HG03439 (cell line): ENCODE measurements around the gene PDIA6.
"Not testable (repeated sequence)": the region's sequence is repeated elsewhere in the genome, so short reads cannot be mapped to it uniquely, and the experiment has no call there.

Experiments
- ATAC-seq: cut with Tn5 transposase; IDR thresholded peaks from one replicate; pipeline ENCODE4 v1.9.1; 2021; ENCODE audit warnings: mild to moderate bottlenecking, moderate library complexity; ENCODE audit not compliant: unreplicated experiment

The PDIA6 gene

DNA sequence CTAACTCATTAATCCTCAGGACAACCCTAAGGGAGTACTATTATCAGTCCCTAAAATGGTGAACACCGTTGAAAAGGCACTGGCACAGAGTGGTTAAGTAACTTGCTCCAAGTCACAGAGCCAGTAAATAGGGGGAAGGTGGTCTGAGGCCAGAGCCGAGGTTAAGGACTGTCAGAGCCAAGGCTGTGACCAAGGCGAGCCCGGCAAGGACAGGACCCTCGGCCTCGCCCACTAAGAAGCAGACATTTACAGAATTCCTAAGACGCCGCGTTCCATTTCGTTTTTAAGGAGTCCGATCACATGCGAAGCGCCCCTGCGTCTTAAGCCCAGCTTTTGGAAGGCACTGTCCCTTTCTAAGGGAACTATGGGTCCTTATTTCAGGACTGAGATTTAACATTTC, 1.1 kb downstream of the PDIA6 start:
- ATAC-seq = no peak

DNA sequence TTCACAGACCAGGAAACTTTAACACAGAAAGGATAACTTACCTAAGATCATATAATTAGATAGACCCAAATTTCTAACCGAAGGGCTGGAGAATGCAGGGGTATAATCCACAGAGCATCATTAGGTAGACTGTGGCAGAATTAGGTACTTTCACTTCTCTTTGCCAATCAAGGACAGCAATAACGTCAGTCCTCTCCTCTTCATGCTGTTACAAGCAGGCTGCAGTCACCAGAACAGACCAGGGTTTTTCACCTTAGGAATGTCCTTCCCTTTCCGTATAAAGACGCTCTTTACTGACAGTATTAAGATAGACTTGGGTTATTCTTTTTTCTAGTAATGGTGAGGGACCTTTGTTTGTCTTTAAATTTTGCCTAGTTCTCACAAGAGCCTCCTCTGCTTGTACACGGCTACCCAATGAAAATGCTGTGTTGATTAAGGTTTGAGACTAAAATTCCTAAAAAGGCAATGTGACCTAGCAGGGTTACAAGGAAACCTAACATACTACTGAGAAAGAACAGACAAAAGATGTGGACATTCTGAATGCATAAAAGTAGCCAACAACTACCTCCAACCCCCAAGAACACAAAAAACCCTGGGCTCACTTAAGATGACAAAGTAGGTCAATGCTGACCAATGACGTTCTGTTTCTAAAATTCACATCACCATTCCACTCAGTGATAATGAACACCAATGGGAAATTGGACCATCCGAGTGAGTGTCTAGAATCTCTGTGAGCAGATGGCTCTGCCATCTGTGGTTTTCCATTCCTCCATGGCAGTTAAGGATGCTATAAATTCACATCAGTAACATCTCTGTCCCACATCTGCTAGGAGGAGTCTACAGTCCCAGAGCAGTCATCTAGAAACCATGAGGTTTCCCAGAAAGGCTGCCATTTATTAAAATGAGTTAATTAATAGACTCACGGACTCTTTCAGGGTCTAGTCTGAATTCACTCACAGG, 2.1 kb downstream of the PDIA6 start:
- ATAC-seq = peak; percentile 21

DNA sequence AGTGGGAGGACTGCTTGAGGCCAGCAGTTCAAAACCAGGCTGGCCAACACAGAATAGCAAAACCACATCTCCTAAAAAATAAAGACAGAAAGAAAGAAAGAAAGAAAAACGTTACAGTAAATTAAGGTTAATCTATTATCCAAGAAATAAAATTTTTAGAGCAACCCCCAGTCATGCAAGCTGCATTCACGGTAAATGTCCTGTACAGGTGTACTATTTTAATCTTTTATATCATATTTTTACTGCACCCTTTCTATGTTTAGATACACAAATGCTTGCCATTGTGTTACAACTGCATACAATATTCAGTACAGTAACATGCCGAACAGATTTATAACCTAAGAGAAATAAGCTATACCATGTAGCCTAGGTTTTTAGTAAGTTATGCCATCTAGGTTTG, 6.0 kb downstream of the PDIA6 start:
- no peak for ATAC-seq

- not testable (repeated sequence) for ATAC-seq
These were observed 6.6 kb downstream of the PDIA6 start for GRCh38 chr2:10805990-10806389.

DNA sequence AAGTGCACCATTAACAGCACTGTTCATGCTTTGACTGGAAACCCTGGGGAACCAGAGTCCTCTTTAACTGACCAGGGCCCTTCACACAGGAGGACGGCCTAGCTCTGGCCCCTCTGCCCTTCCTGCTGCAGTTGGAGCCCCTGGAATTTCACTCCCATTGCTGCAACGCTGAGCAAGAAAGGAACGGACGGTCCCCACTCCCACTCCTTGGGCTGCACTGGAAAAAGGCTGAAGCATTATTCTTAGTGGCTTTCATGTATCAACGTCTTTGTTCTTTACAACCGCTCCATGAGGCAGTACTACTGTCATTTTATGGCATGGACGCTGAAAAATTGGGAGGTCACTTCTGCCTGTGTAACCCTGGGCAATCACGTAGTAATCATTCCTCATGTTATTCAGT, 9.9 kb downstream of the PDIA6 start:
- no peak for ATAC-seq

DNA sequence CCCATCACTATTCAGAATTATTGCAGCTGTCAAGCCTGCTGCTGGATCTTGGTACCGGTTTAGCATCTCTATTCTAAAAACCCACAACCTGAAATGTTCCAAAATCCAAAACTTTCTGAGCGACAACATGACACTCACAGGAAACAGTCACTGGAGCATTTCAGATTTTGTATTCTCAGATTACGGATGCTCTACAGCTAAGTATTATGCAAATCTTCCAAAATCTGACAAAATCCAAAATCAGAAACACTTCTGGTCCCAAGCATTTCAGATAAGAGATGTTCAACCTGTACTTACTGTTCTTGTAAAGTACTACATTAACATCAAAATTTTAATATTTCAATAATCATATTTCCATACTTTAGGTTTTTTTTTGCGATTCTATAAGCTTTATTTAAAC, 12.4 kb downstream of the PDIA6 start:
- no peak for ATAC-seq

GRCh38 chr2:10798783-10799182, 13.8 kb downstream of the PDIA6 start:
- no peak for ATAC-seq

- no peak for ATAC-seq
These were observed 15.9 kb downstream of the PDIA6 start for GRCh38 chr2:10796703-10797102.

DNA sequence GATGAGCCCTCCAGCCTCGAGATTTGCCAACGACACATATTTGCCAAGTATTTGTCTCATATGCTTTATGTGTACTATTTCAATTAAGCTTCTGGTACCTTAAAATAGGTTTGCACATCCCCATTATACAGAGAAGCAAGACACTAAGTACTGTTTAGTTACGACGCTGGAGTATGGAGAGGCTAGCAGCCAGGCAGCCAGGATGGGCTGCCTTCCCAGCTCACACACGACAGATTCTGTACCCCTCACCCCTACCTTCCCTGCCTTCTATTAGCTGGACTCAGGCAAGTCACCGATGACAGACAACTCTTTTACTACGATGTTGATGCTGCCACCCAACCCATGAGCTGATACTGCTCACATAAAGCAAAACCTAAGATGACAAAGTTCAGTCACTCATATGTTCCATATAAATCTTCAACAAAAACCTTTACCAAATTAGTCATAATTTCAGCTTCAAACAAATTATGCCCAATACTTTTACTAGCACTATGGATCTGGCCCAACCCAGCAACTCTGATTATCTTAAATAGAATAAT, 17.0 kb downstream of the PDIA6 start:
- ATAC-seq = no peak

- no peak for ATAC-seq
These were observed 17.7 kb downstream of the PDIA6 start for GRCh38 chr2:10794876-10795275.

GRCh38 chr2:10793816-10794215, 18.8 kb downstream of the PDIA6 start:
- ATAC-seq = no peak

- ATAC-seq = no peak
These were observed 19.8 kb downstream of the PDIA6 start for GRCh38 chr2:10792660-10793400.

GRCh38 chr2:10792001-10792634, 20.5 kb downstream of the PDIA6 start:
- ATAC-seq = peak; percentile 62

GRCh38 chr2:10790228-10790973, 22.2 kb downstream of the PDIA6 start:
- no peak for ATAC-seq

DNA sequence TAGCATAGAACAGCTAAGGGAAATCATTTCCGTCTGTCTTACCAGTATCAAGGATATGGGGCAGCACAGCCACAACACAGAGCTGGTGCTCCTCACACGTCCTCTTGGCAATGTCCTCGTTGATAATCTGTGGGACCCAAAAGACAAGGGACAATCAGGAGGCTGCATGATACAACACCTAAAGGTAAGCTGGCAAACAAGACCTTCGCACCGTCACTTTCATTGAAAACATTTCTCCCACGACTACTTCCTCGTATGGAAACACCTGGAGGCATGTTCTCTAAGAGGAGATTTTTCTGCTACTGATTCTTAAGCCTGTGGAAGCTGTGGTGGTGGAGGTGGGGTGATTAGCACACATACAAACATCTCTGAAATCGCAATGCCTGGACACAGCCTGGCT, 23.7 kb downstream of the PDIA6 start:
- no peak for ATAC-seq

- ATAC-seq = no peak
These were observed 25.2 kb downstream of the PDIA6 start for GRCh38 chr2:10787176-10787968.

DNA sequence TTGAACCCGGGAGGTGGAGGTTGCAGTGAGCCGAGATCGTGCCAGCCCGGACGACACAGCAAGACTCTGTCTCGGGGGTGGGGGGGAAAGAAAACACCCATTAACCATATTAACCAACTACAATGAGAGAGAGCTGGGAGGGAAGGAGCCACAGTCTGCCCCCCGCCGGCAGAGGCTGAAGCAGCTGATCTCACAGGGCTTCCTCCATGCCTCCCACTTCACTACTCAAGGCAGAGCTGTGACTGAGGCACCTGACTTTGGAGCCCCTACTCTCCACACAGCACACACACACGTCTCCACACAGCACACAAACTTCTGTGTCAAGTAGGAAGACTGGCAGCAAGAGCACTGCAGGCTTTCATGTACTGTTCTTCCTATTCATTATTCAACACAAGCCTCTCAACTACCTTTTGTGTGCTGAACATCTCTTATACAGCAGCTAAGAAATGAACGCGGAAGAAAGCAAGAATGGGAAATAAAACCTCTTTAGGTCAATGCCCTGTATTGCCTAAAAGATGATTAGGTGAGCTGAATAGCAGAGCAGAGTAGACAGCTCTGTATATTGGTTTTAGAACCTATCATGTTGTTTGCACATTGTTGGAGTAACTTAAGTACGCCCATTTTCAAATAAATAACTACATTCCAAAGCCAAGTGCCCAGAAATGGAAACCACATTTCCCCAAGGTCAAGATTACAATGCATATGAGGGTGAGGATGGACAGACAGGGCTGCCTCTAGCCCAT, 26.2 kb downstream of the PDIA6 start:
- ATAC-seq = no peak

DNA sequence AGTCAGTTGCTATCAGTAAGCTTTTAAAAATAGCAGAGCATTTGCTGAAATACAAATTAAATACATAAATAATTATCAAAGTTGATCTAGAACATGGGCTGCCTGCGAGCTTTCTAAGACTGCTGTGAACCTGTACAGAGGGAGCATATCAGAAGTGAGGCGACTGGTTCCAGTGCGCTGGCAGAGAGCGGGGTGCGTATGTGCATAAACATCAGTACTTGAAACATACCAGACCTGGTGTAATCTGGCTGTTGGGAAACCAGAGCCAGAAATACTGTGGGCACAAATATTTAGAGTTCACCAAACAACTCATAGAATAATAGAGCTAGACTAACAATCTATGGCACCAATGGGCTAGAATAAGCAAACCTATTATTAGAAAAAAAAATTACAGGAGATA, 27.3 kb downstream of the PDIA6 start:
- ATAC-seq = no peak

DNA sequence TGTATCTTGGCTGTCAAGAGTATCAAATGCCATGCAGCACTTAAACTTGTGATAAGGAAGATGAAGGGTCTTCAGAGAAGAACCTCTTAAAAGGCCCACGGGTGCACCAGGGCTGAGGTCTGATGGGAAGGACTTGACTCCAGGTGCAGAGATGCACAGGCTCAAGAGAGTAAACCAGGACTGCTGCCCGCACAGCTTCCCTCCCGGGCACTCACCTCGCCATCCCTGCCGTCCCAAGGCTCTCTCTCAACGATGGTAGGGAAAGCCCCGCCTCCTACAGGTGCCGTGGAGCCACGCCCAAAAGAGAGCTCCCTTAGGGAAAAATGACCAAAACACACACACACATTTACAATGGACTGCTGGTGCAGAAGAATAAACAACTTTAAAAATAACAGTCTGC, 27.9 kb downstream of the PDIA6 start:
- ATAC-seq = no peak
